Fibroblast of pulmonary artery (primary cell): ENCODE measurements around the gene CACNA1S.

ENCODE experiments used
- DNase-seq: peaks from one replicate; pipeline ENCODE4 v3.0.0-alpha.2; 2010; ENCODE audit warnings: low read depth
- H3K4me3 ChIP-seq: replicated peaks from 2 replicates; pipeline ENCODE4 v1.5.1; 2011; ENCODE audit warnings: low read depth, mild to moderate bottlenecking, control low read depth, low read length, moderate library complexity
- TF ChIP-seq, protein P1 (sequence below): IDR thresholded peaks from 2 replicates; pipeline ENCODE4 v1.5.1; 2011; ENCODE audit warnings: mild to moderate bottlenecking, control low read depth, low read length, inconsistent platforms; ENCODE audit errors: missing control alignments

CACNA1S gene

DNA sequence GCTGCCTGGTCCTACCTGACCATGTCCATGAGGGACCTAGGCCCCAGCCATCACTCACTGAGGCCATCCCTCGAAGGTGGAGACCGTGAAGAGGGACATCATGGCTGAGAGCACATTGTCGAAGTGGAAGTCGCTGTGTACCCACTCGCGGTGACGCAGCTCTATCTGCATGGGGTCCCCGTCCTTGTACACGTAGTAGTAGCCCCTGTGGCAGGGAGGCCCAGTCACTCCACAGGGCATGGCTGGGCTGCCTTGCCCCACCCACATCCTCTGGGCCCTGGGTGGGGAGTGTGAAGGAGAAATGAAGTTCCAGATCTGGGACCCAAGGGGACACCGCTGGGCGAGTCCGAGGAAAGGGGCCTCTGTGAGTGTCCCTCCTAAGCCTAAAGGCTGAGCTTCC is 50.3 kb downstream of the CACNA1S start:
- no peak overlapping the region for H3K4me3 ChIP-seq
- TF ChIP-seq, protein P1, sequence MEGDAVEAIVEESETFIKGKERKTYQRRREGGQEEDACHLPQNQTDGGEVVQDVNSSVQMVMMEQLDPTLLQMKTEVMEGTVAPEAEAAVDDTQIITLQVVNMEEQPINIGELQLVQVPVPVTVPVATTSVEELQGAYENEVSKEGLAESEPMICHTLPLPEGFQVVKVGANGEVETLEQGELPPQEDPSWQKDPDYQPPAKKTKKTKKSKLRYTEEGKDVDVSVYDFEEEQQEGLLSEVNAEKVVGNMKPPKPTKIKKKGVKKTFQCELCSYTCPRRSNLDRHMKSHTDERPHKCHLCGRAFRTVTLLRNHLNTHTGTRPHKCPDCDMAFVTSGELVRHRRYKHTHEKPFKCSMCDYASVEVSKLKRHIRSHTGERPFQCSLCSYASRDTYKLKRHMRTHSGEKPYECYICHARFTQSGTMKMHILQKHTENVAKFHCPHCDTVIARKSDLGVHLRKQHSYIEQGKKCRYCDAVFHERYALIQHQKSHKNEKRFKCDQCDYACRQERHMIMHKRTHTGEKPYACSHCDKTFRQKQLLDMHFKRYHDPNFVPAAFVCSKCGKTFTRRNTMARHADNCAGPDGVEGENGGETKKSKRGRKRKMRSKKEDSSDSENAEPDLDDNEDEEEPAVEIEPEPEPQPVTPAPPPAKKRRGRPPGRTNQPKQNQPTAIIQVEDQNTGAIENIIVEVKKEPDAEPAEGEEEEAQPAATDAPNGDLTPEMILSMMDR, result no peak
- no peak for DNase-seq

DNA sequence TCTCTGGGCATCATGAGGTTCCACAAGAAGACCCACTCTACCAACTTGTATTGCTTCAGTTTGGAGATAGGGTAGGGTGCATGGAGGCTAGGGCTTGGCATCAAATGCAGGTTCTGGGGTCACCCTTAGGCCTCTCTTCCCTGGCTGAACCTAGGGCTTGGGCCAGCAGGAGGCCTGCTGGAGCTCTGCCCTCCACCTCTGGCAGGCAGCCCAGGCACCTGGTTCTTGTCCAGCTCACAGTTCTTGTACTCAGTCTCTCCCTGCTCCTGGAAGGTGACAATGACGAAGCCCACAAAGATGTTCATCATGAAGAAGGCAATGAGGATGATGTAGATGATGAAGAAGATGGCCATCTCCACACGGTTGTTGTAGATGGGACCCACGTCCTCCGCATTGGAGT is 51.2 kb downstream of the CACNA1S start:
- TF ChIP-seq, protein P1, result no peak
- no peak for DNase-seq

DNA sequence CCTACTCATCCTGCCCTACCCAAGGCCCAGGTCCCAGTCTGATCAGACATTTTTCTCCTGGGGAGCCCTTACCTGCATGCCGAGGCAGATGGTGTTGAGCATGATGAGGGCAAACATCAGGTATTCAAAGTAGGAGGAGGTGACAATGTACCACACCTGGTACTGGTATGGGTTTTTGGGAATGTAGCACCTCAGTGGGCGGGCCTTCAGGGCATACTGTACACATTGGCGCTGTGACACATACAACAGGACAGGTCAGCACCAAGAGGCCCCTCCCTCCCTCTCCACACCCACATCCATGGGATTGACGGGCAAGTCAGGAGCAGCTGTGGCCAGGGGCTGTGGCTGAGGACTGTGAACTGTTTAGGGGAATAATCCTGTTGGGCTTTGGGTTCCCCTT is 51.6 kb downstream of the CACNA1S start:
- TF ChIP-seq, protein P1, result no peak
- H3K4me3 ChIP-seq, result no peak overlapping the region
- DNase-seq, result no peak

More for the DNA sequence above, 51.2 kb downstream of the CACNA1S start:
- H3K4me3 ChIP-seq, result no peak overlapping the region

DNA sequence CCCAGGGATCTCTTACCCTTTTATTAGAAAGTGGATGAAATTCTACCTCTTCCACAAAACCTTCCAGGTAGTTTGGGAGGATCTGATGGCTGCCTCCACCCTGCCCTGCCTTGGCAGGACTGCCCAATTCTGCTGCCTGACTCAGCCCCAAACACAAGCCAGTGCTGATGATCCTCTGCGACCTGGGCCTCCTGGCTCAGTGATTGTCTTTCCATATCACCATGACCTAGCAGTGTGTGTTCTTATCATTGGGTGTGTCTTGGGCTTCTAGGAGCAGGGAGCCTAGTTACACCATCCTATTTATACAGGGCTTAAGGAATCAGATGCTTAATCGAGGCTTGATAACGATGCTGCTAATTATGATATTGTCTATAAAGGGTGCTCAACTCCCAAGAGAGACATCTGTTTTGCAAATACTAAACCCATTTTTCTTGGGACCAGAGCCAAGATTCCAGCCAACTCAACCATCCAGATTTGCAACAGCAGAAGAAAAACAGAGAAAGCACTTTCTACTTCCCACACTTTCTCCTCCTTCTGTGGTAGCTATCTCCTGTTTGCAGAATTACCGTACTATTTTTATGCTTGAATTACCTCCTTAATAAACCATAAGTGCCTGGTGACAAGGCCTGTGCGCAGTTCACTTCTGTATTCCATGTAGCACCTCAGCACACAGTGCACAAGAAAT is 52.2 kb downstream of the CACNA1S start:
- TF ChIP-seq, protein P1, result no peak
- no peak for DNase-seq
- H3K4me3 ChIP-seq, result no peak overlapping the region

DNA sequence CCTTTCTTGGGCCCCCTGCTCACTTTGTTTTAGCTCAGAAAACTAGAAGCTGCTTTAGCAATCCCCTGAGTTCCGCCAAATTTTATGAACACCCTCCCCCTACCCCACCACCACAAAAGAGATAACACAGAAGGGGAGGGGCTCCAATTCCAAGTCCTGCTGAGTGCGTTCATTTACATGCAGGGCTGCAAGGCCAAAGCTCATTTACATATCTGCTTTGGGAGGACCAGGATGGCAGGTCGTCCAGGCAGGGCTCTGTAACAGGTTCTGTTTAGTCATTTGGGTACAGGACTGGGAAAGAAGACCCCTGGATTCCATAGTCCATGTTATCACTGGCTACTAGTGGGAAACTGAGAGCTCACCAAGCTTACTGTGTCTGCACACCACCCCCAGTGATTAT is 52.8 kb downstream of the CACNA1S start:
- TF ChIP-seq, protein P1, result no peak
- DNase-seq, result no peak
- no peak overlapping the region for H3K4me3 ChIP-seq

DNA sequence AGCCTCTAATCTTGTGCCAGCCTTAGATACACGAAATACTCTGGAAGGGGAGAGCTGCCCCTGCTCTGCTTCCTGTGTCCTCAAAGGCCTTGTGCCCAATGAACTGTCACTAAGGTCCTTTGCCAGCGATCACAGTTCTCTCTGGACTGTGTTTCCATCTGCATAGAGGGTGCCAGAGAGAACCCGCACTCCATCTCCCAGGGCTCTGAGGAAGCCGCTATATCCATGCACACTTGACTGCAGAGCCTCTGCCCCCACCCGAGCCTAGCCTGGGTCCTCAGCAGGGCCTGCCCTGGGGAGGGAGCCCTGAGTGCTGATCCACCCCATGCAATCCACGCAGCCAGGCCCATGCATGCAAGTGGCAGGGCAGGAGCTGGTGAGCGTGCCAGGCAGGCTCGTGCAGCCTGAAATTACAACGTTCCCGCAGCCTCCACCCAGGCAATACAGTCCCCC is 58.1 kb downstream of the CACNA1S start:
- TF ChIP-seq, protein P1, result no peak
- H3K4me3 ChIP-seq, result no peak overlapping the region
- DNase-seq, result no peak
